Vagina (tissue), 2 donors: ENCODE data around the gene HSPB2. TPM values are rescaled to one million over a fixed set of nuclear protein-coding genes. Genes with fewer than 3 reads are reported as not detected.
"Not testable (repeated sequence)": the region's sequence is repeated elsewhere in the genome, so short reads cannot be mapped to it uniquely, and the experiment has no call there.

ENCODE experiments used
- DNase-seq, 2 donors: peaks; one replicate each; pipeline ENCODE4 v3.0.0-alpha.2; 2017; ENCODE audit errors: extremely low spot score in 2 of 2
- H3K27ac ChIP-seq: fragments of 200-600 bp; sonication (generic); one replicate; pipeline ENCODE4 v1.5.1; 2019
- H3K27me3 ChIP-seq: fragments of 200-600 bp; sonication (generic); one replicate; pipeline ENCODE4 v1.5.1; 2019
- H3K36me3 ChIP-seq, 2 donors: fragments of 200-600 bp; sonication (generic); one replicate each; pipeline ENCODE4 v1.5.1; 2017 to 2019
- H3K4me1 ChIP-seq: fragments of 200-600 bp; sonication (generic); one replicate; pipeline ENCODE4 v1.5.1; 2019
- H3K4me3 ChIP-seq, 2 donors: fragments of 200-600 bp; sonication (generic); 1 replicate in 1 of 2; 2 replicates in 1 of 2; pipeline ENCODE4 v1.5.1; 2016 to 2019
- H3K9me3 ChIP-seq: fragments of 200-600 bp; sonication (generic); one replicate; pipeline ENCODE4 v1.5.1; 2019
- CTCF ChIP-seq, 3 experiments: fragments of 450-650 bp in 2 of 3; fragments of 200-600 bp in 1 of 3; sonication (generic) in 1 of 3; IDR thresholded peaks; one replicate each; pipeline ENCODE4 v1.5.1; 2017 to 2019; ENCODE audit warnings: antibody characterized with exemption in 3 of 3, mild to moderate bottlenecking in 2 of 3, moderate library complexity in 2 of 3
- POLR2A ChIP-seq, 2 donors: fragments of 450-650 bp; IDR thresholded peaks; one replicate each; pipeline ENCODE4 v1.6.1; 2017; ENCODE audit warnings: antibody characterized with exemption in 2 of 2, mild to moderate bottlenecking in 2 of 2, moderate library complexity in 2 of 2
- POLR2AphosphoS5 ChIP-seq, 2 donors: sonication (generic); formaldehyde crosslinking; IDR thresholded peaks; one replicate each; pipeline ENCODE4 v1.9.0; 2017; ENCODE audit warnings: antibody characterized with exemption in 2 of 2, mild to moderate bottlenecking in 2 of 2, low read depth in 1 of 2; ENCODE audit not compliant: insufficient read depth in 1 of 2
- intact Hi-C: fragments of 100-400 bp; cut with DNase I; formaldehyde crosslinking; loops from one replicate; pipeline ENCODE4 v1.15.1; 2023
- total RNA-seq: library from RNA; depleted of rRNA; stranded (reverse); fragments of >200 nt; gene quantifications from one replicate; pipeline ENCODE4 v1.2.3, GENCODE V29; 2016

Gene HSPB2
- total RNA-seq, 1 donor from 2014 or later, result not detected

- Histone ChIP-seq H3K4me1 (peaks cover 35% of the 10 kb centered on the region), H3K9me3 (no peaks in the 10 kb centered on the region), H3K4me3 (no peak overlapping the region), H3K27me3 (no peaks in the 10 kb centered on the region), H3K36me3 (no peaks in the 10 kb centered on the region), H3K27ac (peak overlapping the region; percentile 89)
- no peak for DNase-seq
- intact Hi-C loops, result loop anchor here (10.0 kb wide), 1 partner anchor 49 kb away; the partner anchor contains the start of genes ALG9, CFAP68 and FDXACB1
- TF ChIP-seq POLR2AphosphoS5 (IDR thresholded peaks at IDR 0.05; ENCODE audit: insufficient read depth in 1 of 2, low read depth in 1 of 2), result peak in 1 of 2 donors; percentile 24
- no peak for TF ChIP-seq CTCF (IDR thresholded peaks at IDR 0.05)
Measured at GRCh38 chr11:111923951-111924350, 11.4 kb downstream of the HSPB2 start.

- TF ChIP-seq CTCF (IDR thresholded peaks at IDR 0.05), result no peak
- TF ChIP-seq POLR2AphosphoS5 (IDR thresholded peaks at IDR 0.05; ENCODE audit: insufficient read depth in 1 of 2, low read depth in 1 of 2), result no peak
- no peak for TF ChIP-seq POLR2A (IDR thresholded peaks at IDR 0.05)
- peaks cover 31% of the 10 kb centered on the region for H3K4me1 ChIP-seq
- DNase-seq, result no peak
Measured at GRCh38 chr11:111925953-111926352, 13.4 kb downstream of the HSPB2 start.

GRCh38 chr11:111926505-111927391 lies 14.2 kb downstream of the HSPB2 start:
- Histone ChIP-seq H3K36me3 (no peaks in the 10 kb centered on the region), H3K27me3 (no peaks in the 10 kb centered on the region), H3K27ac (peak overlapping the region; percentile 71), H3K4me1 (peaks cover 31% of the 10 kb centered on the region), H3K9me3 (no peaks in the 10 kb centered on the region), H3K4me3 (peak overlapping the region; percentile 29 to 39)
- intact Hi-C loops, result loop anchor here (10.0 kb wide), 1 partner anchor 52 kb away; the partner anchor contains the start of genes ALG9, CFAP68 and FDXACB1
- TF ChIP-seq CTCF (IDR thresholded peaks at IDR 0.05) (no peak), POLR2A (IDR thresholded peaks at IDR 0.05) (peak in 1 of 2 donors; percentile 57), POLR2AphosphoS5 (IDR thresholded peaks at IDR 0.05; ENCODE audit: insufficient read depth in 1 of 2, low read depth in 1 of 2) (peak; percentile 83 to 95)
- peak in 1 of 2 donors; percentile 97 for DNase-seq

More at GRCh38 chr11:111925953-111926352, 13.4 kb downstream of the HSPB2 start:
- Histone ChIP-seq H3K27ac (peak overlapping the region; percentile 71), H3K27me3 (no peaks in the 10 kb centered on the region), H3K36me3 (no peaks in the 10 kb centered on the region), H3K4me3 (peak overlapping the region; percentile 29 to 39), H3K9me3 (no peaks in the 10 kb centered on the region)
- intact Hi-C loops, result loop anchor here (10.0 kb wide), 1 partner anchor 51 kb away; the partner anchor contains the start of genes ALG9, CFAP68 and FDXACB1

- H3K4me1 ChIP-seq, result peaks cover 16% of the 10 kb centered on the region
- no peak overlapping the region for H3K27ac ChIP-seq
- DNase-seq, result no peak
- no peak overlapping the region for H3K4me3 ChIP-seq
- H3K27me3 ChIP-seq, result no peaks in the 10 kb centered on the region
- intact Hi-C loops, result no loop called here
- TF ChIP-seq POLR2A (IDR thresholded peaks at IDR 0.05) (no peak), POLR2AphosphoS5 (IDR thresholded peaks at IDR 0.05; ENCODE audit: insufficient read depth in 1 of 2, low read depth in 1 of 2) (no peak), CTCF (IDR thresholded peaks at IDR 0.05) (no peak)
- H3K9me3 ChIP-seq, result no peaks in the 10 kb centered on the region
- H3K36me3 ChIP-seq, result no peaks in the 10 kb centered on the region
Measured at GRCh38 chr11:111930472-111930871, 17.9 kb downstream of the HSPB2 start.

GRCh38 chr11:111932611-111932950 lies 20.0 kb downstream of the HSPB2 start:
- no peak for TF ChIP-seq CTCF (IDR thresholded peaks at IDR 0.05)
- no peak for TF ChIP-seq POLR2A (IDR thresholded peaks at IDR 0.05)
- TF ChIP-seq POLR2AphosphoS5 (IDR thresholded peaks at IDR 0.05; ENCODE audit: insufficient read depth in 1 of 2, low read depth in 1 of 2), result no peak
- no peaks in the 10 kb centered on the region for H3K9me3 ChIP-seq
- H3K4me3 ChIP-seq, result no peak overlapping the region
- peaks cover 5% of the 10 kb centered on the region for H3K4me1 ChIP-seq
- no peak overlapping the region for H3K27ac ChIP-seq
- no peak for DNase-seq
- H3K36me3 ChIP-seq, result no peaks in the 10 kb centered on the region
- H3K27me3 ChIP-seq, result no peaks in the 10 kb centered on the region
- intact Hi-C loops, result no loop called here

DNA sequence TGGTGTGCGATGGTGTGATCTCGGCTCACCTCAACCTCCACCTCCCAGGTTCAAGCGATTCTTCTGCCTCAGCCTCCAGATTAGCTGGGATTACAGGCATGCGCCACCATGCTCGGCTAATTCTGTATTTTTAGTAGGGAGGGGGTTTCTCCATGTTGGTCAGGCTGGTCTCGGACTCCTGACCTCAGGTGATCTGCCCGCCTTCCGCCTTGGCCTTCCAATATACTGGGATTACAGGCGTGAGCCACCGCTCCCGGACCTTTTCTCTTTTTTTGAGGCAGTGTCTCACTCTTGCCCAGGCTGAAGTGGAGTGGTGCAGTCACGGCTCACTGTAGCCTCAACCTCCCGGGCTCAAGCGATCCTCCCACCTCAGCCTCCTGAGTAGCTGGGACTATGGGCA lies 20.6 kb downstream of the HSPB2 start:
- H3K27ac ChIP-seq, H3K27me3 ChIP-seq, DNase-seq, H3K9me3 ChIP-seq, H3K4me1 ChIP-seq, H3K4me3 ChIP-seq, H3K36me3 ChIP-seq, intact Hi-C loops: not testable (repeated sequence)
